HEK293 (cell line): Measurements from ENCODE around the gene KYAT1.
A peak's percentile ranks its signal among the peaks of the same experiment; 100 is the strongest.

ENCODE experiments used
- CTCF ChIA-PET: fragments of 350-600 bp; formaldehyde crosslinking; extraction: SDS; loops from one replicate; lab custom pipeline; 2021; ENCODE audit warnings: antibody characterized with exemption; lab: Yijun Ruan, JAX
- POLR2A ChIA-PET: fragments of 300-600 bp; formaldehyde crosslinking; extraction: SDS; loops from one replicate; lab custom pipeline; 2020; ENCODE audit warnings: antibody characterized with exemption, inconsistent platforms; lab: Yijun Ruan, JAX
- H3K27ac ChIP-seq: fragments of 200-500 bp; sonication (Bioruptor generic); 2 replicates; pipeline ENCODE4 v1.5.1; 2014; ENCODE audit warnings: low read depth, low read length, control low read depth, inconsistent platforms; ENCODE audit errors: extremely low read depth
- H3K36me3 ChIP-seq, 2 experiments: fragments of 200-500 bp in 1 of 2; sonication (Bioruptor generic) in 1 of 2; 1 replicate in 1 of 2; 2 replicates in 1 of 2; pipeline ENCODE4 v1.5.1; 2014 to 2017; ENCODE audit warnings: inconsistent platforms in 2 of 2, low read length in 2 of 2; ENCODE audit not compliant: control insufficient read depth in 2 of 2, insufficient read depth in 1 of 2
- H3K4me1 ChIP-seq: fragments of 200-500 bp; sonication (Bioruptor generic); 2 replicates; pipeline ENCODE4 v1.5.1; 2014; ENCODE audit warnings: mild to moderate bottlenecking, low read length, inconsistent platforms; ENCODE audit not compliant: control insufficient read depth, insufficient read depth
- H3K4me3 ChIP-seq: 2 replicates; pipeline ENCODE4 v1.5.1; 2011; ENCODE audit warnings: low read depth, mild to moderate bottlenecking, control low read depth, low read length, moderate library complexity
- H3K9me3 ChIP-seq: fragments of 200-500 bp; sonication (Bioruptor generic); 2 replicates; pipeline ENCODE4 v1.5.1; 2014; ENCODE audit warnings: low read depth, low read length, inconsistent platforms; ENCODE audit not compliant: control insufficient read depth, insufficient read depth
- PRDM2 ChIP-seq: fragments of 450-650 bp; formaldehyde crosslinking; IDR thresholded peaks from 2 replicates; pipeline ENCODE4 v1.5.1; 2016; ENCODE audit warnings: missing biosample characterization, missing genetic modification characterization, borderline replicate concordance
- RBAK ChIP-seq: fragments of 450-650 bp; formaldehyde crosslinking; IDR thresholded peaks from 2 replicates; pipeline ENCODE4 v1.5.1; 2016; ENCODE audit warnings: missing biosample characterization, missing genetic modification characterization
- SP2 ChIP-seq: fragments of 450-650 bp; formaldehyde crosslinking; IDR thresholded peaks from 2 replicates; pipeline ENCODE4 v1.5.1; 2016; ENCODE audit warnings: missing biosample characterization, missing genetic modification characterization
- SP3 ChIP-seq: fragments of 450-650 bp; formaldehyde crosslinking; IDR thresholded peaks from 2 replicates; pipeline ENCODE4 v1.5.1; 2016; ENCODE audit warnings: missing biosample characterization, missing genetic modification characterization
- ZBTB17 ChIP-seq: fragments of 450-650 bp; formaldehyde crosslinking; IDR thresholded peaks from 2 replicates; pipeline ENCODE4 v1.5.1; 2016; ENCODE audit warnings: missing biosample characterization, missing genetic modification characterization
- ZBTB49 ChIP-seq: fragments of 450-650 bp; formaldehyde crosslinking; IDR thresholded peaks from 2 replicates; pipeline ENCODE4 v1.5.1; 2016; ENCODE audit warnings: missing biosample characterization, missing genetic modification characterization, low read depth
- ZEB2 ChIP-seq: fragments of 450-650 bp; formaldehyde crosslinking; IDR thresholded peaks from 2 replicates; pipeline ENCODE4 v1.5.1; 2016; ENCODE audit warnings: missing biosample characterization, missing genetic modification characterization
- ZFP41 ChIP-seq: fragments of 450-650 bp; formaldehyde crosslinking; IDR thresholded peaks from 2 replicates; pipeline ENCODE4 v1.5.1; 2016; ENCODE audit warnings: missing biosample characterization, missing genetic modification characterization, borderline replicate concordance
- ZNF10 ChIP-seq: fragments of 450-650 bp; formaldehyde crosslinking; IDR thresholded peaks from 2 replicates; pipeline ENCODE4 v1.5.1; 2017; ENCODE audit warnings: missing biosample characterization, missing genetic modification characterization
- ZNF114 ChIP-seq: fragments of 450-650 bp; formaldehyde crosslinking; IDR thresholded peaks from 2 replicates; pipeline ENCODE4 v1.5.0; 2017; ENCODE audit warnings: missing biosample characterization, missing genetic modification characterization
- ZNF138 ChIP-seq: fragments of 450-650 bp; formaldehyde crosslinking; IDR thresholded peaks from 2 replicates; pipeline ENCODE4 v1.5.1; 2016; ENCODE audit warnings: missing biosample characterization, missing genetic modification characterization, borderline replicate concordance
- ZNF146 ChIP-seq: fragments of 450-650 bp; formaldehyde crosslinking; IDR thresholded peaks from 2 replicates; pipeline ENCODE4 v1.5.1; 2016; ENCODE audit warnings: missing biosample characterization, missing genetic modification characterization
- ZNF148 ChIP-seq: fragments of 450-650 bp; formaldehyde crosslinking; IDR thresholded peaks from 2 replicates; pipeline ENCODE4 v1.5.0; 2017; ENCODE audit warnings: missing biosample characterization, missing genetic modification characterization, borderline replicate concordance
- ZNF155 ChIP-seq: fragments of 450-650 bp; formaldehyde crosslinking; IDR thresholded peaks from 2 replicates; pipeline ENCODE4 v1.5.1; 2016; ENCODE audit warnings: missing biosample characterization, missing genetic modification characterization
- ZNF19 ChIP-seq: fragments of 450-650 bp; formaldehyde crosslinking; IDR thresholded peaks from 2 replicates; pipeline ENCODE4; 2016; ENCODE audit warnings: missing biosample characterization, missing genetic modification characterization, low read depth
- ZNF23 ChIP-seq: fragments of 450-650 bp; formaldehyde crosslinking; IDR thresholded peaks from 2 replicates; pipeline ENCODE4 v1.5.1; 2016; ENCODE audit warnings: missing biosample characterization, missing genetic modification characterization, borderline replicate concordance
- ZNF24 ChIP-seq: fragments of 450-650 bp; formaldehyde crosslinking; IDR thresholded peaks from 2 replicates; pipeline ENCODE4 v1.5.1; 2016; ENCODE audit warnings: missing biosample characterization, missing genetic modification characterization
- ZNF302 ChIP-seq: fragments of 450-650 bp; formaldehyde crosslinking; IDR thresholded peaks from 2 replicates; pipeline ENCODE4 v1.5.1; 2016; ENCODE audit warnings: missing biosample characterization, missing genetic modification characterization, low read depth
- ZNF335 ChIP-seq: fragments of 450-650 bp; formaldehyde crosslinking; conservative IDR thresholded peaks from 2 replicates; pipeline ENCODE4 v1.5.1; 2016; ENCODE audit warnings: missing biosample characterization, missing genetic modification characterization
- ZNF362 ChIP-seq: fragments of 450-650 bp; formaldehyde crosslinking; IDR thresholded peaks from 2 replicates; pipeline ENCODE4 v1.5.1; 2016; ENCODE audit warnings: missing biosample characterization, missing genetic modification characterization

KYAT1 gene

GRCh38 chr9:128884164-128884563 is 2.4 kb upstream of the KYAT1 start:
- Histone ChIP-seq H3K9me3 (no peaks in the 10 kb centered on the region), H3K4me3 (no peak overlapping the region), H3K4me1 (no peaks in the 10 kb centered on the region), H3K27ac (no peak overlapping the region), H3K36me3 (peaks cover 0 to 35% of the 10 kb centered on the region in 2 experiments; a peak in 1 of 3 replicates)
- ChIA-PET POLR2A (interaction anchor here (0.7 kb wide), 1 partner anchor 692 kb away, joined by 3 read pairs; no protein-coding TSS in a partner anchor), CTCF (interaction anchor here (1.3 kb wide), 1 partner anchor 44 kb away, joined by 7 read pairs; no protein-coding TSS in a partner anchor)
- TF ChIP-seq ZFP41 (tag by site-specific recombination), result no peak
- TF ChIP-seq ZNF24 (tag by site-specific recombination), result peak; percentile 60; the same call in 1 of the 2 replicates
- TF ChIP-seq ZEB2, result no peak
- TF ChIP-seq ZNF114 (tag by site-specific recombination), result no peak
- TF ChIP-seq PRDM2, result no peak
- TF ChIP-seq ZNF138 (tag by site-specific recombination), result no peak
- no peak for TF ChIP-seq ZNF362 (tag by site-specific recombination)
- TF ChIP-seq ZNF19 (tag by site-specific recombination), result no peak

- POLR2A ChIA-PET, result interaction anchor here (0.5 to 1.1 kb wide), 4 partner anchors 25 to 941 kb away, joined by 3 to 7 read pairs (median 3); partner anchors contain the start of gene TOR1A
- CTCF ChIA-PET, result interaction anchor here (0.5 to 9.5 kb wide), 4 partner anchors 19 to 150 kb away, joined by 3 to 83 read pairs (median 6); partner anchors contain the start of gene ENDOG
- Histone ChIP-seq H3K36me3 (peaks cover 0 to 22% of the 10 kb centered on the region in 2 experiments; a peak in 1 of 3 replicates), H3K4me1 (no peaks in the 10 kb centered on the region), H3K27ac (peak overlapping the region; percentile 55), H3K4me3 (peak overlapping the region; percentile 87), H3K9me3 (no peaks in the 10 kb centered on the region)
- no peak for TF ChIP-seq ZNF302
- no peak for TF ChIP-seq ZNF23 (tag by site-specific recombination)
- TF ChIP-seq ZBTB49 (tag by site-specific recombination), result no peak
- TF ChIP-seq ZNF155, result no peak
- TF ChIP-seq SP2 (tag by site-specific recombination), result peak; percentile 72
- no peak for TF ChIP-seq RBAK (tag by site-specific recombination)
- no peak for TF ChIP-seq ZNF146
- peak; percentile 79 for TF ChIP-seq ZNF335
- 0 out of 2 replicates have a peak, but pooled peaks have one; percentile 38 for TF ChIP-seq ZNF10 (tag by site-specific recombination)
- TF ChIP-seq ZNF148, result no peak
- TF ChIP-seq SP3 (tag by site-specific recombination), result no peak; the same call in none of the 2 replicates
- 0 out of 2 replicates have a peak, but pooled peaks have one; percentile 21 for TF ChIP-seq ZBTB17 (tag by site-specific recombination)
These were observed 1.2 kb upstream of the KYAT1 start for GRCh38 chr9:128882677-128883603.
